OCI-LY7 (cell line): Measurements from ENCODE around the gene IFNA1. TPM values are rescaled to one million over a fixed set of nuclear protein-coding genes. Genes with fewer than 3 reads are reported as not detected.

Experiments
- BruUV-seq: library from RNA; stranded (reverse); fragments of 400-500 nt; replicated peaks from 2 replicates; lab custom pipeline; 2021; lab: Mats Ljungman, UMichigan
- CTCF ChIA-PET: fragments of 300-600 bp; sonication (Branson Sonifier 250); formaldehyde crosslinking; loops from one replicate; lab custom pipeline; 2022; ENCODE audit warnings: antibody characterized with exemption; ENCODE audit not compliant: unreplicated experiment; lab: Charles Lee
- POLR2A ChIA-PET: fragments of 300-600 bp; sonication (Branson Sonifier 250); formaldehyde crosslinking; loops from one replicate; lab custom pipeline; 2022; ENCODE audit warnings: antibody characterized with exemption; lab: Charles Lee
- DNase-seq: peaks from one replicate; pipeline ENCODE4 v3.0.0-alpha.2; 2015; ENCODE audit warnings: low spot score
- H2AFZ ChIP-seq: fragments of 200-600 bp; sonication (generic), shearing (Covaris generic); 2 replicates; pipeline ENCODE4 v1.6.1; 2014; ENCODE audit warnings: mild to moderate bottlenecking, antibody characterized with exemption, low read length, moderate library complexity
- H3K27ac ChIP-seq: fragments of 200-600 bp; sonication (generic); 2 replicates; pipeline ENCODE4 v1.5.1; 2014; ENCODE audit warnings: mixed run types, low read depth, mild to moderate bottlenecking, moderate library complexity, low read length, inconsistent platforms; ENCODE audit not compliant: poor library complexity, severe bottlenecking
- H3K36me3 ChIP-seq: fragments of 200-600 bp; sonication (generic); 2 replicates; pipeline ENCODE4 v1.6.1; 2014; ENCODE audit warnings: mild to moderate bottlenecking, antibody characterized with exemption, low read length, moderate library complexity, mixed read lengths; ENCODE audit not compliant: insufficient read depth
- H3K4me1 ChIP-seq: fragments of 200-600 bp; sonication (generic); 2 replicates; pipeline ENCODE4 v1.5.1; 2014; ENCODE audit warnings: mild to moderate bottlenecking, low read length; ENCODE audit not compliant: insufficient read depth, poor library complexity, severe bottlenecking
- H3K4me2 ChIP-seq: fragments of 200-600 bp; sonication (generic); 2 replicates; pipeline ENCODE4 v1.6.1; 2014; ENCODE audit warnings: mild to moderate bottlenecking, low read length
- H3K4me3 ChIP-seq: fragments of 200-600 bp; sonication (generic); 2 replicates; pipeline ENCODE4 v1.5.1; 2014; ENCODE audit warnings: mild to moderate bottlenecking, low read depth, low read length; ENCODE audit not compliant: poor library complexity, severe bottlenecking
- H3K79me2 ChIP-seq: fragments of 200-600 bp; sonication (generic); 2 replicates; pipeline ENCODE4 v1.6.1; 2016; ENCODE audit warnings: low read depth, mild to moderate bottlenecking, low read length, moderate library complexity, mixed read lengths; ENCODE audit not compliant: insufficient read depth
- H3K9me2 ChIP-seq: fragments of 200-600 bp; sonication (generic); 2 replicates; pipeline ENCODE4 v1.6.1; 2016; ENCODE audit warnings: mild to moderate bottlenecking, low read length, mixed read lengths; ENCODE audit not compliant: insufficient read depth
- H3K9me3 ChIP-seq: fragments of 200-600 bp; sonication (generic); 2 replicates; pipeline ENCODE4 v1.6.1; 2014; ENCODE audit warnings: mild to moderate bottlenecking, mixed run types, low read length, mixed read lengths
- H4K20me1 ChIP-seq: fragments of 200-600 bp; sonication (generic); 2 replicates; pipeline ENCODE4 v1.6.1; 2014; ENCODE audit warnings: mild to moderate bottlenecking, antibody characterized with exemption, low read length, moderate library complexity, mixed read lengths; ENCODE audit not compliant: insufficient read depth
- CTCF ChIP-seq: fragments of 200-600 bp; sonication (generic); conservative IDR thresholded peaks from 2 replicates; pipeline ENCODE4 v1.5.1; 2014; ENCODE audit warnings: mild to moderate bottlenecking, antibody characterized with exemption, low read length, moderate library complexity, mixed read lengths
- EZH2phosphoT487 ChIP-seq: fragments of 200-600 bp; sonication (generic); IDR thresholded peaks from 2 replicates; pipeline ENCODE4 v1.6.1; 2018; ENCODE audit warnings: low read depth, borderline replicate concordance, mild to moderate bottlenecking, mixed run types, antibody characterized with exemption, low read length, moderate library complexity, mixed read lengths
- intact Hi-C: fragments of 100-400 bp; cut with micrococcal nuclease; formaldehyde crosslinking; loops from one replicate; pipeline ENCODE4 v1.10.0; 2022; ENCODE audit not compliant: unreplicated experiment
- total RNA-seq, 2 experiments: library from RNA; depleted of rRNA in 1 of 2; stranded (reverse); fragments of >200 nt in 1 of 2; shearing (Covaris generic) in 1 of 2; gene quantifications; 2 replicates each; pipeline ENCODE4 v1.2.3, GENCODE V29; 2014 to 2022

Gene IFNA1
- total RNA-seq, 2 experiments from 2014 or later = not detected

GRCh38 chr9:21429191-21429590, 11.0 kb upstream of the IFNA1 start:
- BruUV-seq = no TSS peak
- Histone ChIP-seq H3K9me3 (no peaks in the 10 kb centered on the region), H3K36me3 (no peaks in the 10 kb centered on the region), H3K4me2 (no peak overlapping the region), H3K79me2 (no peaks in the 10 kb centered on the region), H3K4me1 (no peaks in the 10 kb centered on the region), H3K27ac (no peak overlapping the region), H3K9me2 (no peaks in the 10 kb centered on the region), H3K4me3 (no peak overlapping the region), H2AFZ (no peak overlapping the region), H4K20me1 (no peaks in the 10 kb centered on the region; the same call in 1 of the 2 replicates)
- CTCF ChIA-PET = no interaction called here
- no peak for TF ChIP-seq CTCF
- no peak for TF ChIP-seq EZH2phosphoT487
- POLR2A ChIA-PET = no interaction called here
- intact Hi-C loops = no loop called here
- no peak for DNase-seq

- Histone ChIP-seq H3K9me3 (no peaks in the 10 kb centered on the region), H3K36me3 (no peaks in the 10 kb centered on the region), H3K4me1 (no peaks in the 10 kb centered on the region), H4K20me1 (no peaks in the 10 kb centered on the region; the same call in 1 of the 2 replicates), H2AFZ (no peak overlapping the region), H3K27ac (no peak overlapping the region), H3K9me2 (no peaks in the 10 kb centered on the region), H3K4me2 (no peak overlapping the region), H3K79me2 (no peaks in the 10 kb centered on the region), H3K4me3 (no peak overlapping the region)
- no TSS peak for BruUV-seq
- ChIA-PET CTCF (no interaction called here), POLR2A (interaction anchor here (0.6 kb wide), 1 partner anchor 818 kb away, joined by 3 read pairs; no protein-coding TSS in a partner anchor)
- TF ChIP-seq CTCF (no peak), EZH2phosphoT487 (no peak)
- no peak for DNase-seq
- intact Hi-C loops = no loop called here
Measured at GRCh38 chr9:21432672-21433425, 7.4 kb upstream of the IFNA1 start.
